ENCODE measurements around the gene STIM1.

The STIM1 gene

DNA sequence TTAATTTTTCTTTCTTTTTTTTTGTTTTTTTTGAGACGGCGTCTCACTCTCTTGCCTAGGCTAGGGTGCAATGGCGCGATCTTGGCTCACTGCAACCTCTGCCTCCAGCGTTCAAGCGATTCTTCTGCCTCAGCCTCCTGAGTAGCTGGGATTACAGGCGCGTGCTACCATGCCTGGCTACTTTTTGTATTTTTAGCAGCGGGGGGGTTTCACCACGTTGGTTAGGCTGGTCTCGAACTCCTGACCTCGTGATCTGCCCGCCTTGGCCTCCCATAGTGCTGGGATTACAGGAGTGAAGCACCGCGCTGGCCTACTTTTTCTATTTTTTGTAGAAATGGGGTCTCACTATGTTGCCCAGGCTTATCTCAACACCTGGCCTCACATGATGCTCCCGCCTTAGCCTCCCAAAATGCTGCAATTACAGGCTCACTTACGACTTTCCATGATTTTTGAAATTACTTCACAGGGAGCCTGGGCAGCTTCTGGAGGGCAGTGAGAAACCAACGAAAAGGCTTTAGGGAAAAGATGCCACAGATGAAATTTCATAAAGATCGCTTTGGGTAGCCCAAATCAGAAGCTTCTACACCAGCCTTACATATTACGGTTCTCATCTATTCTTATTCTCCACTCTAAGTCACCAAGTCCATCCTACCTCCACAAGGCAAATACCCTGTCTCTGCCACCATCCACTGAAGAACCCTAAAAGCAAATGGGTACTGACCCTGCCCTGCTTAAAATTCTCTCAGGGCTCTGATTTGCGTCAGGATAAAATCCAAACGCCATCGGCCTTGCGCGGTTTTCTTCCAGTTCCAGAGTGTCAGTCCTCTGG, 238.3 kb downstream of the STIM1 start:
- DNase-seq (ENCODE audit: extremely low read depth, low read depth) = no peak
- no peak for TF ChIP-seq CTCF (IDR thresholded peaks at IDR 0.05; ENCODE audit: low read depth, low read length)

DNA sequence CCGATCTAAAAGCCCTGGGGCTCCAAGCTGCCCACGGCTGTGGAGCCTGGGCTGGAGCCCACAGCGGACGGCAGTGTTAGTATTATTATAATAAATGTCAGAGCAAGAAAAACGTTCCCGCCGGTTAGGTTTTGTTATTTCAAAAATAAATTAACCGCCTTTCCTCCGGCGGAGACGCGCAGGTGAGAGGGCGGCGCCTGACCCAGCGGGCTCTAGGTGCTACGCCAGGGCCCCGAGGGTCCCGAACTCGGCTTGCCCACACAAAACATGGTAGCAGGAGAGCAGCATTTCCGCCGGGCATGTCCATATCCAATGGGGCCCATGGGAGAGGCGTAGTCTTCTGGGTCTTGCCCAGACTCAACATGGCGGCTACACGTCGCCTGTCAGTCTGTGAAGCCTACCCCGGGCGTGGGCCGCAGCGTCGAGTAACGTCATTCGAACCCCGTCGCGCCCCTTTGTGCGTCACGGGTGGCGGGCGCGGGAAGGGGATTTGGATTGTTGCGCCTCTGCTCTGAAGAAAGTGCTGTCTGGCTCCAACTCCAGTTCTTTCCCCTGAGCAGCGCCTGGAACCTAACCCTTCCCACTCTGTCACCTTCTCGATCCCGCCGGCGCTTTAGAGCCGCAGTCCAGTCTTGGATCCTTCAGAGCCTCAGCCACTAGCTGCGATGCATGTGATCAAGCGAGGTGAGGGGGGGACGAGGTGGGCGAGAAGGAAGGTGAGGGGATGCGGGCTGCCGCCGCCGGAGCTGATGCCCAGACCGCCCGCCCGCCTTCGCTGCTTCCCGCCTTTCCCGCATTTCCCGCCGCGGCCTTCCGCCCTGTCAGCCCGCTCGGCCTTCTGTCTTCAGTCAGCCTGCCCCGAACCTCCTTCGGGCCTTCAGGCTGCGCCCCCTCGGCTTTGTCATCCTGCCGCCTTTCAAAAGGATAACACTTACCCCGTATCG, 239.2 kb downstream of the STIM1 start, which contains the start of gene RRM1:
RRM1 (plus strand) TSS at position 452 of the 944 bp plus-strand sequence; CDS start at position 666, 214 bp downstream.
- peak; percentile 88 for DNase-seq (ENCODE audit: extremely low read depth, low read depth)
- TF ChIP-seq CTCF (IDR thresholded peaks at IDR 0.05; ENCODE audit: low read depth, low read length) = no peak

- no peak for TF ChIP-seq CTCF (IDR thresholded peaks at IDR 0.05; ENCODE audit: low read depth, low read length)
- peak; percentile 31 for DNase-seq (ENCODE audit: extremely low read depth, low read depth)
Measured at GRCh38 chr11:4095509-4096230, 240.2 kb downstream of the STIM1 start.

GRCh38 chr11:4098026-4098621, 242.7 kb downstream of the STIM1 start:
- DNase-seq (ENCODE audit: extremely low read depth, low read depth) = no peak
- TF ChIP-seq CTCF (IDR thresholded peaks at IDR 0.05; ENCODE audit: low read depth, low read length) = no peak

DNA sequence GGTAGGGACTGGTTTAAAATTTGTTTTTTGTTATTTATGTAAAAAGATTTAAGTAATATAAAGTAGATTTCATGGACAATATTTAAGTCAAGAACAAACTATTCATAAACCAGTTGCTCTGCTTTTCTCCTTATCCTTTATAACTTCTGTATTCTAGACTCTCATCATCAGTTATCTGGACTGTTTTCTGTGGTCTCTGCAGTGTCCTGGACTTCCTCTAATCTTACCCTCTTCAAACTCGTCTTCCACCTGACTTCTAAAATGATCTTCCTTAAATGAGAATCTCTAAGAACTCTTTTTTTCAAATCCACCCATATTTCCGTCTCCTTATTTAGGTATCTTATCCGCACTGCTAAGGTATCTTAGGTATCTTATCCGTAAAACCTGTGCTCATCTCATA, 247.2 kb downstream of the STIM1 start:
- DNase-seq (ENCODE audit: extremely low read depth, low read depth) = no peak
- no peak for TF ChIP-seq CTCF (IDR thresholded peaks at IDR 0.05; ENCODE audit: low read depth, low read length)

DNA sequence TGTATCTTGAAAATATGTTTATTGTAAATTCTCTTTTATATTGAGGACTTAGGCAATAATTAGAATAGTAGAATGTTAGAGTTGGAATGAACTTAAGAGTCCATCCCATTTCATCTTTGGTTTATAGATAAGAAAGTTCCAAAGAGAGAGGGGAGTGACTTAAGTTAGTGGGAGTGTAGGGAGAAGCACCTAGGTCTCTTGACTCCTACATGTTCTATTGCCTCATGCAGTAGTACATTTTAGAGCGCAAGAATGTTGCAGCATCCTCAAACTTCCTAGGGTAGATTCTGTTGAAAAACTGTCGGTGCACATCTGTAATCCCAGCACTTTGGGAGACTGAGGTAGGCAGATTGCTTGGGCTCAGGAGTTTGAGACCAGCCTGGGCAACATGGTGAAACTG, 247.8 kb downstream of the STIM1 start:
- no peak for TF ChIP-seq CTCF (IDR thresholded peaks at IDR 0.05; ENCODE audit: low read depth, low read length)
- DNase-seq (ENCODE audit: extremely low read depth, low read depth) = no peak

Data from AG09319 (cell line).